ENCODE results near the gene TDRD6. TPM values are rescaled to one million over a fixed set of nuclear protein-coding genes. Genes with fewer than 3 reads are reported as not detected.

The TDRD6 gene
- total RNA-seq, 1 experiment from 2014 or later, result 0.57 TPM

DNA sequence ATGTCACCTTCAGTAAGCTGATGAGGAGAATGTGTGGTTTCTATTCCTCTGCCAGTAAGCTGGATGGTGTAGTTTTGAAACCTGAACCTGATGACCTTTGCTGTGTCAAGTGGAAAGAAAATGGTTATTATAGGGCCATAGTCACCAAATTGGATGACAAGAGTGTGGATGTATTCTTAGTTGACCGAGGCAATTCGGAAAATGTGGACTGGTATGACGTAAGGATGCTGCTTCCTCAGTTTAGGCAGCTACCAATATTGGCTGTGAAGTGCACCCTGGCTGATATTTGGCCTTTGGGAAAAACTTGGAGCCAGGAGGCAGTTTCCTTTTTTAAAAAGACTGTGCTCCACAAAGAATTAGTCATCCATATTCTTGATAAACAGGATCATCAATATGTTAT is 2.0 kb downstream of the TDRD6 start:
- Histone ChIP-seq H3K9me3 (ENCODE audit: control insufficient read depth in 1 of 2, insufficient read depth in 1 of 2, low read depth in 1 of 2, low read length in 2 of 2) (no peaks in the 10 kb centered on the region), H3K9ac (ENCODE audit: low read length) (no peak overlapping the region), H3K4me3 (replicated peaks in 1 of 2; ENCODE audit: low read depth in 1 of 2, low read length in 2 of 2) (no peak overlapping the region), H3K27ac (ENCODE audit: low read depth, low read length) (no peak overlapping the region), H3K9me2 (ENCODE audit: insufficient read depth) (no peaks in the 10 kb centered on the region), H3K79me2 (ENCODE audit: insufficient read depth, low read length) (no peaks in the 10 kb centered on the region), H4K20me1 (ENCODE audit: insufficient read depth) (no peaks in the 10 kb centered on the region), H3K4me2 (ENCODE audit: low read length) (no peak overlapping the region), H3K4me1 (ENCODE audit: control insufficient read depth in 1 of 2, insufficient read depth in 2 of 2, low read length in 2 of 2) (no peaks in the 10 kb centered on the region), H3K36me3 (ENCODE audit: control insufficient read depth in 1 of 2, insufficient read depth in 2 of 2, low read length in 2 of 2) (no peaks in the 10 kb centered on the region), H2AFZ (ENCODE audit: low read depth, low read length, poor library complexity, severe bottlenecking) (no peak overlapping the region), H3K27me3 (ENCODE audit: insufficient read depth, low read length) (no peaks in the 10 kb centered on the region)
- TF ChIP-seq, protein P1, sequence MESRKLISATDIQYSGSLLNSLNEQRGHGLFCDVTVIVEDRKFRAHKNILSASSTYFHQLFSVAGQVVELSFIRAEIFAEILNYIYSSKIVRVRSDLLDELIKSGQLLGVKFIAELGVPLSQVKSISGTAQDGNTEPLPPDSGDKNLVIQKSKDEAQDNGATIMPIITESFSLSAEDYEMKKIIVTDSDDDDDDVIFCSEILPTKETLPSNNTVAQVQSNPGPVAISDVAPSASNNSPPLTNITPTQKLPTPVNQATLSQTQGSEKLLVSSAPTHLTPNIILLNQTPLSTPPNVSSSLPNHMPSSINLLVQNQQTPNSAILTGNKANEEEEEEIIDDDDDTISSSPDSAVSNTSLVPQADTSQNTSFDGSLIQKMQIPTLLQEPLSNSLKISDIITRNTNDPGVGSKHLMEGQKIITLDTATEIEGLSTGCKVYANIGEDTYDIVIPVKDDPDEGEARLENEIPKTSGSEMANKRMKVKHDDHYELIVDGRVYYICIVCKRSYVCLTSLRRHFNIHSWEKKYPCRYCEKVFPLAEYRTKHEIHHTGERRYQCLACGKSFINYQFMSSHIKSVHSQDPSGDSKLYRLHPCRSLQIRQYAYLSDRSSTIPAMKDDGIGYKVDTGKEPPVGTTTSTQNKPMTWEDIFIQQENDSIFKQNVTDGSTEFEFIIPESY (IDR thresholded peaks at IDR 0.05; ENCODE audit: extremely low read depth, insufficient replicate concordance, low read length), result no peak
- TF ChIP-seq ELF1 (IDR thresholded peaks at IDR 0.05; ENCODE audit: borderline replicate concordance, low read depth) (no peak), SIN3A (IDR thresholded peaks at IDR 0.05; ENCODE audit: low read depth) (no peak), FOSL1 (IDR thresholded peaks at IDR 0.05; ENCODE audit: low read depth) (no peak), EZH2phosphoT487 (IDR thresholded peaks at IDR 0.05; ENCODE audit: borderline replicate concordance) (no peak), POLR2AphosphoS5 (IDR thresholded peaks at IDR 0.05; ENCODE audit: low read depth, low read length) (no peak), YY1 (IDR thresholded peaks at IDR 0.05; ENCODE audit: extremely low read depth, insufficient replicate concordance, low read depth, low read length) (no peak), EGR1 (IDR thresholded peaks at IDR 0.05; ENCODE audit: low read depth) (no peak), JUND (IDR thresholded peaks at IDR 0.05) (no peak), TCF7L2 (IDR thresholded peaks at IDR 0.05; ENCODE audit: borderline replicate concordance, extremely low read depth, insufficient read depth, insufficient read length) (no peak), SRF (IDR thresholded peaks at IDR 0.05; ENCODE audit: low read depth) (no peak), SP1 (IDR thresholded peaks at IDR 0.05; ENCODE audit: low read depth) (no peak), EZH2 (IDR thresholded peaks at IDR 0.05) (no peak), CBX3 (IDR thresholded peaks at IDR 0.05; ENCODE audit: low read depth) (no peak), ZNF274 (IDR thresholded peaks at IDR 0.05; ENCODE audit: low read depth, low read length) (no peak), POLR2A (IDR thresholded peaks at IDR 0.05; ENCODE audit: borderline replicate concordance, extremely low read depth, insufficient read depth, insufficient read length) (no peak)
- TF ChIP-seq, protein P2, sequence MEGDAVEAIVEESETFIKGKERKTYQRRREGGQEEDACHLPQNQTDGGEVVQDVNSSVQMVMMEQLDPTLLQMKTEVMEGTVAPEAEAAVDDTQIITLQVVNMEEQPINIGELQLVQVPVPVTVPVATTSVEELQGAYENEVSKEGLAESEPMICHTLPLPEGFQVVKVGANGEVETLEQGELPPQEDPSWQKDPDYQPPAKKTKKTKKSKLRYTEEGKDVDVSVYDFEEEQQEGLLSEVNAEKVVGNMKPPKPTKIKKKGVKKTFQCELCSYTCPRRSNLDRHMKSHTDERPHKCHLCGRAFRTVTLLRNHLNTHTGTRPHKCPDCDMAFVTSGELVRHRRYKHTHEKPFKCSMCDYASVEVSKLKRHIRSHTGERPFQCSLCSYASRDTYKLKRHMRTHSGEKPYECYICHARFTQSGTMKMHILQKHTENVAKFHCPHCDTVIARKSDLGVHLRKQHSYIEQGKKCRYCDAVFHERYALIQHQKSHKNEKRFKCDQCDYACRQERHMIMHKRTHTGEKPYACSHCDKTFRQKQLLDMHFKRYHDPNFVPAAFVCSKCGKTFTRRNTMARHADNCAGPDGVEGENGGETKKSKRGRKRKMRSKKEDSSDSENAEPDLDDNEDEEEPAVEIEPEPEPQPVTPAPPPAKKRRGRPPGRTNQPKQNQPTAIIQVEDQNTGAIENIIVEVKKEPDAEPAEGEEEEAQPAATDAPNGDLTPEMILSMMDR (IDR thresholded peaks at IDR 0.05 in 2 of 3, conservative IDR thresholded peaks at IDR 0.05 in 1 of 3; ENCODE audit: borderline replicate concordance in 1 of 3, insufficient read depth in 1 of 3, low read depth in 2 of 3, low read length in 2 of 3), result no peak
- TF ChIP-seq, protein P3, sequence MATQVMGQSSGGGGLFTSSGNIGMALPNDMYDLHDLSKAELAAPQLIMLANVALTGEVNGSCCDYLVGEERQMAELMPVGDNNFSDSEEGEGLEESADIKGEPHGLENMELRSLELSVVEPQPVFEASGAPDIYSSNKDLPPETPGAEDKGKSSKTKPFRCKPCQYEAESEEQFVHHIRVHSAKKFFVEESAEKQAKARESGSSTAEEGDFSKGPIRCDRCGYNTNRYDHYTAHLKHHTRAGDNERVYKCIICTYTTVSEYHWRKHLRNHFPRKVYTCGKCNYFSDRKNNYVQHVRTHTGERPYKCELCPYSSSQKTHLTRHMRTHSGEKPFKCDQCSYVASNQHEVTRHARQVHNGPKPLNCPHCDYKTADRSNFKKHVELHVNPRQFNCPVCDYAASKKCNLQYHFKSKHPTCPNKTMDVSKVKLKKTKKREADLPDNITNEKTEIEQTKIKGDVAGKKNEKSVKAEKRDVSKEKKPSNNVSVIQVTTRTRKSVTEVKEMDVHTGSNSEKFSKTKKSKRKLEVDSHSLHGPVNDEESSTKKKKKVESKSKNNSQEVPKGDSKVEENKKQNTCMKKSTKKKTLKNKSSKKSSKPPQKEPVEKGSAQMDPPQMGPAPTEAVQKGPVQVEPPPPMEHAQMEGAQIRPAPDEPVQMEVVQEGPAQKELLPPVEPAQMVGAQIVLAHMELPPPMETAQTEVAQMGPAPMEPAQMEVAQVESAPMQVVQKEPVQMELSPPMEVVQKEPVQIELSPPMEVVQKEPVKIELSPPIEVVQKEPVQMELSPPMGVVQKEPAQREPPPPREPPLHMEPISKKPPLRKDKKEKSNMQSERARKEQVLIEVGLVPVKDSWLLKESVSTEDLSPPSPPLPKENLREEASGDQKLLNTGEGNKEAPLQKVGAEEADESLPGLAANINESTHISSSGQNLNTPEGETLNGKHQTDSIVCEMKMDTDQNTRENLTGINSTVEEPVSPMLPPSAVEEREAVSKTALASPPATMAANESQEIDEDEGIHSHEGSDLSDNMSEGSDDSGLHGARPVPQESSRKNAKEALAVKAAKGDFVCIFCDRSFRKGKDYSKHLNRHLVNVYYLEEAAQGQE (IDR thresholded peaks at IDR 0.05; ENCODE audit: low read depth), result no peak
- TF ChIP-seq, protein P4, sequence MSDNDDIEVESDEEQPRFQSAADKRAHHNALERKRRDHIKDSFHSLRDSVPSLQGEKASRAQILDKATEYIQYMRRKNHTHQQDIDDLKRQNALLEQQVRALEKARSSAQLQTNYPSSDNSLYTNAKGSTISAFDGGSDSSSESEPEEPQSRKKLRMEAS (IDR thresholded peaks at IDR 0.05), result no peak
- ChIA-PET POLR2A (no interaction called here), CTCF (no interaction called here), RAD21 (ENCODE audit: low non-redundant PET in 1 of 2, low total read pairs in 2 of 2, uncharacterized antibody in 2 of 2, unreplicated experiment in 2 of 2) (no interaction called here)
- intact Hi-C loops (cut with micrococcal nuclease), result no loop called here
- ATAC-seq (no peak), DNase-seq (ENCODE audit: low read depth, low spot score) (no peak)
- BruUV-seq (replicated peaks), result no TSS peak
